ENCODE results near the gene TSHB.
A peak's percentile ranks its signal among the peaks of the same experiment; 100 is the strongest.

TSHB gene

GRCh38 chr1:115041654-115042053 lies 12.0 kb downstream of the TSHB start:
- no peak for TF ChIP-seq CTCF (IDR thresholded peaks at IDR 0.05)
- intact Hi-C loops (cut with DNase I; ENCODE audit: low total_unique reads), result no loop called here

GRCh38 chr1:115046751-115047150 lies 17.1 kb downstream of the TSHB start:
- no peak for DNase-seq
- no peaks in the 10 kb centered on the region for H3K27me3 ChIP-seq
- peaks cover 0 to 10% (median 0%) of the 10 kb centered on the region in 4 donors for H3K4me1 ChIP-seq
- TF ChIP-seq CTCF (IDR thresholded peaks at IDR 0.05), result no peak
- H3K9me3 ChIP-seq, result no peaks in the 10 kb centered on the region
- peaks cover 8 to 24% (median 23%) of the 10 kb centered on the region in 3 donors for H3K36me3 ChIP-seq
- intact Hi-C loops (cut with DNase I; ENCODE audit: low total_unique reads), result no loop called here
- no peak overlapping the region for H3K27ac ChIP-seq
- H3K4me3 ChIP-seq, result no peak overlapping the region

More at GRCh38 chr1:115041654-115042053, 12.0 kb downstream of the TSHB start:
- H3K4me3 ChIP-seq, result no peak overlapping the region
- H3K27me3 ChIP-seq, result no peaks in the 10 kb centered on the region
- H3K9me3 ChIP-seq, result no peaks in the 10 kb centered on the region
- DNase-seq, result no peak
- H3K27ac ChIP-seq, result no peak overlapping the region
- H3K4me1 ChIP-seq, result peaks cover 0 to 9% (median 6%) of the 10 kb centered on the region in 4 donors
- H3K36me3 ChIP-seq, result peaks cover 0 to 36% (median 24%) of the 10 kb centered on the region in 3 donors

GRCh38 chr1:115051850-115052249 lies 22.2 kb downstream of the TSHB start:
- H3K36me3 ChIP-seq, result peaks cover 8 to 20% (median 14%) of the 10 kb centered on the region in 3 donors
- intact Hi-C loops (cut with DNase I; ENCODE audit: low total_unique reads), result loop anchor here (10.0 kb wide), 1 partner anchor 53 kb away; no protein-coding TSS in a partner anchor
- no peaks in the 10 kb centered on the region for H3K9me3 ChIP-seq
- no peaks in the 10 kb centered on the region for H3K27me3 ChIP-seq
- DNase-seq, result no peak
- TF ChIP-seq CTCF (IDR thresholded peaks at IDR 0.05), result no peak
- H3K4me3 ChIP-seq, result no peak overlapping the region
- H3K4me1 ChIP-seq, result peaks cover 0 to 25% (median 3%) of the 10 kb centered on the region in 4 donors
- H3K27ac ChIP-seq, result no peak overlapping the region

- DNase-seq, result peak in 1 of 2 donors; percentile 57
- H3K36me3 ChIP-seq, result peaks cover 8 to 25% (median 19%) of the 10 kb centered on the region in 3 donors
- peaks cover 0 to 32% (median 5%) of the 10 kb centered on the region in 4 donors for H3K4me1 ChIP-seq
- no peak overlapping the region for H3K27ac ChIP-seq
- no peaks in the 10 kb centered on the region for H3K9me3 ChIP-seq
- H3K4me3 ChIP-seq, result no peak overlapping the region
- no peaks in the 10 kb centered on the region for H3K27me3 ChIP-seq
- intact Hi-C loops (cut with DNase I; ENCODE audit: low total_unique reads), result loop anchor here (10.0 kb wide), 1 partner anchor 52 kb away; no protein-coding TSS in a partner anchor
- TF ChIP-seq CTCF (IDR thresholded peaks at IDR 0.05), result peak; percentile 62 to 79
These were observed 22.9 kb downstream of the TSHB start for GRCh38 chr1:115052454-115053083.

GRCh38 chr1:115056395-115056798 lies 26.8 kb downstream of the TSHB start:
- Histone ChIP-seq H3K27ac (peak overlapping the region; percentile 55 to 68), H3K27me3 (no peaks in the 10 kb centered on the region), H3K9me3 (no peaks in the 10 kb centered on the region), H3K4me3 (no peak overlapping the region), H3K36me3 (peaks cover 11 to 26% (median 23%) of the 10 kb centered on the region in 3 donors), H3K4me1 (peaks cover 0 to 30% (median 7%) of the 10 kb centered on the region in 4 donors)
- intact Hi-C loops (cut with DNase I; ENCODE audit: low total_unique reads), result loop anchor here (10.0 kb wide), 1 partner anchor 48 kb away; no protein-coding TSS in a partner anchor
- DNase-seq, result no peak
- no peak for TF ChIP-seq CTCF (IDR thresholded peaks at IDR 0.05)
